Choroid plexus epithelial cell (primary cell): Measurements from ENCODE around the gene PKIG.

ENCODE experiments used
- DNase-seq: peaks from one replicate; pipeline ENCODE4 v3.0.0-alpha.2; 2010; ENCODE audit warnings: low read depth
- H3K4me3 ChIP-seq: 2 replicates; pipeline ENCODE4 v1.5.1; 2011; ENCODE audit warnings: low read depth, mild to moderate bottlenecking, control low read depth, low read length, moderate library complexity
- CTCF ChIP-seq: conservative IDR thresholded peaks from 2 replicates; pipeline ENCODE4 v1.5.1; 2011; ENCODE audit warnings: low read depth, mild to moderate bottlenecking, control low read depth, inconsistent platforms, low read length, moderate library complexity

PKIG gene

GRCh38 chr20:44582311-44583025 lies at the start of gene PKIG:
Gene PKIG, plus strand, starts transcription at chr20:44582579. Its CDS starts 31,978 bp downstream, at chr20:44614557.
- H3K4me3 ChIP-seq, result peak within 1 kb of the TSS; percentile 46
- peak; percentile 81 for DNase-seq
- no peak for TF ChIP-seq CTCF

- H3K4me3 ChIP-seq, result peak overlapping the region; percentile 76
- TF ChIP-seq CTCF, result no peak
- DNase-seq, result peak; percentile 56
These were observed 49.4 kb upstream of the PKIG start for GRCh38 chr20:44532981-44533331.

- no peak for DNase-seq
- no peak overlapping the region for H3K4me3 ChIP-seq
- TF ChIP-seq CTCF, result no peak
These were observed 48.5 kb upstream of the PKIG start for GRCh38 chr20:44533928-44534327.

- no peak for DNase-seq
- H3K4me3 ChIP-seq, result no peak overlapping the region
- TF ChIP-seq CTCF, result no peak
These were observed 46.2 kb upstream of the PKIG start for GRCh38 chr20:44536175-44536574.

GRCh38 chr20:44537993-44538392 lies 44.4 kb upstream of the PKIG start:
- no peak overlapping the region for H3K4me3 ChIP-seq
- peak; percentile 54 for TF ChIP-seq CTCF
- peak; percentile 52 for DNase-seq

- peak; percentile 50 for DNase-seq
- no peak for TF ChIP-seq CTCF
- no peak overlapping the region for H3K4me3 ChIP-seq
These were observed 41.5 kb upstream of the PKIG start for GRCh38 chr20:44540834-44541233.

GRCh38 chr20:44541992-44542391 lies 40.4 kb upstream of the PKIG start:
- no peak for DNase-seq
- no peak overlapping the region for H3K4me3 ChIP-seq
- TF ChIP-seq CTCF, result no peak
